ENCODE data around the gene TMEM154.

DNA sequence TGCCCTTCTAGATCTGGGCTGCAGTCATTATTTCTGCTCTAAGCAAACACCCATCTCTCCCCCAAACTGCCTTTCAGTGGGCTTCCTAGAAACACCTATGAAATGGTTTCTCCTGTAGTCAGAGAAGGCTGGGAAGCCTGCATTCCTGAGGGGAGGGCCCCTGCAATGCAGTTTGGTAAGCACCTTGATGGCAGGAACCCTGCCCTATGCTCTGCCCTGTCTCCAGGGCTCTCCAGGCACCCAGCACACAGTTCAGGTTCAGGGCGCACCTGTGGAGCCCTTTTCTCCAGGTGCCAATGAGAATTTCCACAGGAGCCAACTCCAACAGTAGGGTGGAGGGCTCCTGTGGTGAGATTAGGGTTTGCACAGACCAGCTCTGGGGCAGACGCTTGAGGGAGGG lies 74.8 kb downstream of the TMEM154 start:
- no peak for TF ChIP-seq CTCF (conservative IDR thresholded peaks at IDR 0.05)
- TF ChIP-seq ZFX (IDR thresholded peaks at IDR 0.05) = no peak
